Naive thymus-derived CD4-positive, alpha-beta T cell (primary cell): Measurements from ENCODE around the gene C16orf46. TPM values are rescaled to one million over a fixed set of nuclear protein-coding genes. Genes with fewer than 3 reads are reported as not detected.
A peak's percentile ranks its signal among the peaks of the same experiment; 100 is the strongest.

Experiments
- ATAC-seq: fragments of 150-1000 bp; cut with Tn5 transposase; 2 replicates; pipeline ENCODE4 v1.10.0; 2021; ENCODE audit warnings: mild to moderate bottlenecking, moderate library complexity
- CTCF ChIA-PET: fragments of 350-600 bp; sonication (Branson Sonifier 250); formaldehyde crosslinking; loops from one replicate; lab custom pipeline; 2021; ENCODE audit warnings: antibody characterized with exemption; lab: Charles Lee
- POLR2A ChIA-PET: fragments of 350-600 bp; sonication (Branson Sonifier 250); formaldehyde crosslinking; loops from one replicate; lab custom pipeline; 2021; ENCODE audit warnings: antibody characterized with exemption, inconsistent platforms; lab: Charles Lee
- DNase-seq, 9 donors: peaks; one replicate each; pipeline versions ENCODE4 v3.0.0 to v3.0.0-alpha.2; 2020 to 2022; ENCODE audit warnings: mixed read lengths in 1 of 9
- H3K27ac ChIP-seq: one replicate; pipeline ENCODE4 v1.7.0; 2013; ENCODE audit warnings: mild to moderate bottlenecking, low read depth, low read length, moderate library complexity
- H3K27me3 ChIP-seq, 2 donors: one replicate each; pipeline ENCODE4 v1.7.0; 2013; ENCODE audit warnings: low read length in 2 of 2, mild to moderate bottlenecking in 2 of 2, moderate library complexity in 2 of 2; ENCODE audit not compliant: control insufficient read depth in 2 of 2, insufficient read depth in 2 of 2
- H3K36me3 ChIP-seq, 3 experiments: 1 replicate in 2 of 3; 2 replicates in 1 of 3; pipeline ENCODE4 v1.7.0; 2013; ENCODE audit warnings: low read length in 3 of 3, mild to moderate bottlenecking in 3 of 3, moderate library complexity in 1 of 3; ENCODE audit not compliant: insufficient read depth in 3 of 3, control insufficient read depth in 2 of 3
- H3K4me1 ChIP-seq, 2 donors: one replicate each; pipeline ENCODE4 v1.7.0; 2013; ENCODE audit warnings: low read length in 2 of 2, mild to moderate bottlenecking in 2 of 2, moderate library complexity in 1 of 2; ENCODE audit not compliant: control insufficient read depth in 2 of 2, insufficient read depth in 2 of 2
- H3K4me3 ChIP-seq: 2 replicates; pipeline ENCODE4 v1.7.0; 2013; ENCODE audit warnings: mild to moderate bottlenecking, low read length
- H3K9me3 ChIP-seq, 3 experiments: 1 replicate in 2 of 3; 2 replicates in 1 of 3; pipeline ENCODE4 v1.7.0; 2013; ENCODE audit warnings: low read length in 3 of 3; ENCODE audit not compliant: control insufficient read depth in 2 of 3
- H3K27ac Mint-ChIP-seq, 9 donors: one replicate each; pipeline ENCODE4 v1.8.0; 2020 to 2022; ENCODE audit warnings: mixed read lengths in 9 of 9, mild to moderate bottlenecking in 8 of 9, moderate library complexity in 5 of 9, inconsistent platforms in 2 of 9
- H3K27me3 Mint-ChIP-seq, 5 donors: one replicate each; pipeline ENCODE4 v1.8.0; 2021 to 2022; ENCODE audit warnings: mixed read lengths in 5 of 5, mild to moderate bottlenecking in 1 of 5
- H3K36me3 Mint-ChIP-seq, 5 donors: one replicate each; pipeline ENCODE4 v1.8.0; 2020 to 2022; ENCODE audit warnings: mixed read lengths in 5 of 5, mild to moderate bottlenecking in 3 of 5, inconsistent platforms in 1 of 5
- H3K4me1 Mint-ChIP-seq, 7 donors: one replicate each; pipeline ENCODE4 v1.8.0; 2020 to 2022; ENCODE audit warnings: mixed read lengths in 7 of 7, mild to moderate bottlenecking in 3 of 7, inconsistent platforms in 1 of 7
- H3K4me3 Mint-ChIP-seq, 10 donors: one replicate each; pipeline ENCODE4 v1.8.0; 2020 to 2022; ENCODE audit warnings: mild to moderate bottlenecking in 10 of 10, mixed read lengths in 10 of 10, moderate library complexity in 6 of 10, inconsistent platforms in 2 of 10
- H3K9me3 Mint-ChIP-seq, 11 donors: one replicate each; pipeline ENCODE4 v1.8.0; 2020 to 2022; ENCODE audit warnings: mixed read lengths in 11 of 11, mild to moderate bottlenecking in 4 of 11, inconsistent platforms in 1 of 11, moderate library complexity in 1 of 11
- intact Hi-C, 2 donors: fragments of 100-400 bp; cut with micrococcal nuclease; formaldehyde crosslinking; loops; one replicate each; pipeline ENCODE4 v1.15.1; 2023
- polyA plus RNA-seq, 2 donors: library from polyadenylated mRNA; unstranded; fragments of 300-500 nt; fragmentation: Illumina TruSeq; gene quantifications; one replicate each; pipeline ENCODE4 v1.2.3, GENCODE V29; 2021
- total RNA-seq, 6 experiments: library from RNA in 5 of 6; stranded (reverse) in 5 of 6; gene quantifications; 1 replicate in 5 of 6; 2 replicates in 1 of 6; pipeline ENCODE4 v1.2.3 and lab custom pipeline; 2021 to 2026

C16orf46 gene
- total and polyA plus RNA-seq, 7 experiments from 2014 or later: 0.24 to 2.1 (median 0.43) TPM; not detected in 1

DNA sequence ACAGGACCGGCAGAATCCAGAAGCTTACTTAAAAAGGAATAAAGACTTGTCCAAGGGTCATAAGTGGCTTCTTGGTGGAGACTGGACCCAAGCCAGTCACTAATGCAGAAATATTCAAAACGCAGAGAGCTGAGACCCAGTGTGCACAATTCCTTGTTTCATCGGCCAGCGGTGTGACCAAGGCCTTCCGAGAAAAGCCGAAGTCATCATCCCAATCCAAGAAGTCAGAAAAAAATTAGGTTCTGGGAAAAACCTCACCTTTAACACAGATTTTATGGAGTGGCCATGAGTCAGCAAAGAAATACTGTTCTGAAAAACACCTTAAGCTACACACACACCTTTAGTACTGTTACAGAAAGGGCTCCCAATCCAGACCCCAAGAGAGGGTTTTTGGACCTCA is 20.2 kb upstream of the C16orf46 start:
- no peaks in the 10 kb centered on the region for H3K27me3 ChIP-seq
- Mint-ChIP-seq H3K4me3 (peak overlapping the region in 1 of 10 donors; percentile 86), H3K9me3 (peaks cover 0 to 4% (median 0%) of the 10 kb centered on the region in 11 donors), H3K27me3 (no peaks in the 10 kb centered on the region), H3K4me1 (peaks cover 3 to 19% (median 9%) of the 10 kb centered on the region in 7 donors), H3K27ac (no peak overlapping the region), H3K36me3 (no peaks in the 10 kb centered on the region)
- H3K27ac ChIP-seq: peak overlapping the region; percentile 21
- H3K36me3 ChIP-seq: no peaks in the 10 kb centered on the region
- ATAC-seq (no peak), DNase-seq (no peak)
- no peaks in the 10 kb centered on the region for H3K9me3 ChIP-seq
- intact Hi-C loops: loop anchor here (5.0 to 10.0 kb wide), 4 partner anchors 348 to 650 kb away; partner anchors contain the start of genes CMIP (in 1 of the 2) and DYNLRB2 (in 1 of the 2)
- ChIA-PET POLR2A (no interaction called here), CTCF (interaction anchor here (0.5 to 0.9 kb wide), 2 partner anchors 61 to 118 kb away, joined by 3 read pairs; partner anchors contain the start of gene ATMIN)
- no peak overlapping the region for H3K4me3 ChIP-seq
- peaks cover 0 to 6% of the 10 kb centered on the region in 2 donors for H3K4me1 ChIP-seq

DNA sequence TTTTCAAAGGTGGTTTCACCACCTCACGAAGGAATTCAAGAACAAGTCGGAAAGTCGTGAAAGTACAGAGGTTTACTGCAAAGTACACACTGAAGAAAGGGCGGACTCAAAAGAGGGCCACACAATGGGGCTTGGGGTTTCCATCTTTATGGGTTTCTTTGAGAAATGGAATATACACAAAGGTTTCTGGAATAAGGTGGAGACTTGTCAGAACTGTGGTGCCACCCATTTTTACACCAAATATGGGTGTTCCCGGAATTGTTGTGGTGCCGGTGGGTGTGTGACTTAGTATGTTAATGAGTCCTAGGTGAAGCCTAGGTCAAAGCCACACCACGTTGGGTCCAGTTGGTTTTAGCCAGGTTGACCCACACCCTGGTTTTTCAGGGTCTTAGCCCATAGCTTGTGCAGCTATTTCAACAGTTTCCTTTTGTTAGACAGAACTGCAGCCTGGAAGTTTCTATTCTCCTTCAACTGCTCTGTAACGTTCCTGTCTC is 19.7 kb upstream of the C16orf46 start:
- CTCF ChIA-PET: interaction anchor here (0.5 to 0.9 kb wide), 2 partner anchors 61 to 119 kb away, joined by 3 read pairs; partner anchors contain the start of gene ATMIN
- intact Hi-C loops: loop anchor here (1.0 to 10.0 kb wide), 9 partner anchors 19 to 651 kb away; partner anchors contain the start of genes ATMIN (in 2 of the 2), C16orf46 (in 2 of the 2), CENPN (in 2 of the 2) and CMIP (in 1 of the 2)
- Mint-ChIP-seq H3K9me3 (peaks cover 0 to 4% (median 0%) of the 10 kb centered on the region in 11 donors), H3K27ac (peak overlapping the region; percentile 44 to 87 (median 71)), H3K4me1 (peaks cover 3 to 19% (median 9%) of the 10 kb centered on the region in 7 donors), H3K36me3 (peaks cover 0 to 4% (median 0%) of the 10 kb centered on the region in 5 donors), H3K4me3 (peak overlapping the region; percentile 61 to 93 (median 78)), H3K27me3 (no peaks in the 10 kb centered on the region)
- Histone ChIP-seq H3K9me3 (no peaks in the 10 kb centered on the region), H3K36me3 (no peaks in the 10 kb centered on the region), H3K4me1 (peaks cover 0 to 6% of the 10 kb centered on the region in 2 donors), H3K27ac (peak overlapping the region; percentile 21), H3K4me3 (peak overlapping the region; percentile 40), H3K27me3 (no peaks in the 10 kb centered on the region)
- POLR2A ChIA-PET: no interaction called here
- no peak for ATAC-seq
- DNase-seq: no peak

DNA sequence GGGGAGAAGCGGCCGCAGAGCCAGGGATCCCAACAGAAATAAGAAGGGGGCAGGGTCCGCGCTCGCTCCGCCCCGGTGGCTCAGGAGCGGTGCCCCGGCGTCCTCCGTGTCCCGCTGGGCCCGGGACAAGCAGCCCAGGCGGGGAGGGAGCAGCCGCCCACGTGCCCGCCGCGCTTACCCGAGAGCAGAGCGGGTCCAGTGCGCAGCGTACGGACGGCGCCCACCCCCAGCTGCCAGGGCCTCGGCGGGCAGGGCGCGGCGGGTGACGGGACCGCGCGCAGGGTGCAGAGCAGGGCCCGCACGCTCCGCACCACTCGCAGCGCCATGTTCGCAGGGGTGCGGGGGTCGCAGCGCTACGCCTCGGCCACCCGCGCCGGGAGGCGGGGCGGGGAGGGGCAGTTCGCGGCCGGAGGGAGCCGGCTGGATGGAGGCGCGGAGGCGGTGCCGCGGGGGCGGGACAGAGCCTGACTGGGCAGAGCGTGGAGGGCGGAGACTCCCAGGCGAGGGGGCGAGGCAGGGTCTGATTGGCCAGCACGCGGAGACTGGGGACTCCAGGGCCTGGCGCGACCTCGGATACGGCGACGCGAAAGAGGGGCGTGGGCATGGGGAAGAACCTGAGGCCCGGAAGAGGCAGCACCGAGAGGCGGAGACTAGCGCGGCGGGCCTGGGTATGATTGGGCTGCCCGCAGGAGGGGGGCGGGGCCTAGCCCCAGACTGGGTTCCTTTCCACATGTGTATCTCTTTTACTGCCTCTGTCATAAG is 19.1 kb upstream of the C16orf46 start, which contains the start of gene GCSH:
TSS of gene GCSH (minus strand) at position 443 of the 762 bp plus-strand sequence. CDS start at position 326, 117 bp downstream.
- ChIA-PET POLR2A (no interaction called here), CTCF (interaction anchor here (0.9 kb wide), 1 partner anchor 60 kb away, joined by 3 read pairs; the partner anchor contains the start of gene ATMIN)
- no peaks in the 10 kb centered on the region for H3K27me3 ChIP-seq
- H3K36me3 ChIP-seq: no peaks in the 10 kb centered on the region
- ATAC-seq (peak; percentile 98), DNase-seq (peak; percentile 94 to 99 (median 98))
- Mint-ChIP-seq H3K4me3 (peak within 1 kb of the TSS; percentile 72 to 93 (median 82)), H3K27me3 (no peaks in the 10 kb centered on the region), H3K36me3 (peaks cover 0 to 4% (median 0%) of the 10 kb centered on the region in 5 donors), H3K27ac (peak within 1 kb of the TSS; percentile 45 to 87 (median 71)), H3K9me3 (peaks cover 0 to 4% (median 0%) of the 10 kb centered on the region in 11 donors), H3K4me1 (peaks cover 3 to 19% (median 9%) of the 10 kb centered on the region in 7 donors)
- intact Hi-C loops: loop anchor here (1.0 to 10.0 kb wide), 9 partner anchors 19 to 651 kb away; partner anchors contain the start of genes ATMIN (in 2 of the 2), C16orf46 (in 2 of the 2), CENPN (in 2 of the 2) and CMIP (in 1 of the 2)
- H3K9me3 ChIP-seq: no peaks in the 10 kb centered on the region
- peak within 1 kb of the TSS; percentile 67 for H3K27ac ChIP-seq
- peak within 1 kb of the TSS; percentile 71 for H3K4me3 ChIP-seq
- H3K4me1 ChIP-seq: peaks cover 0 to 6% of the 10 kb centered on the region in 2 donors

DNA sequence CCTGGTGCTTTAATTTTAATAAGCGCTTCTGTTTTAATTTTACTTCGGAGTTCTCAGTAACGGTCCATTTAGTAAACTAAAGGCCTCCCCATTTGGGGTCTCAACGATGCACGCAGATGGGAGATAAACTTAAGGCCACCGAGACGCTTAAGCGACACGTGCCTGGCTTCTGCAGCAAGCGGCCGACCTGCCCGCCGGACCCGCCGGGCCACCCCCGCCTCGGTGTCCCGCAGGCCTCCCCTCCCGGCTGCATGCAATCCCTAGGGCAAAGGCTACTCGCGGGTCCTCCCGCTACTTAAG is 18.6 kb upstream of the C16orf46 start:
- H3K36me3 ChIP-seq: no peaks in the 10 kb centered on the region
- Mint-ChIP-seq H3K4me1 (peaks cover 3 to 19% (median 9%) of the 10 kb centered on the region in 7 donors), H3K4me3 (peak overlapping the region; percentile 62 to 83 (median 76)), H3K27me3 (no peaks in the 10 kb centered on the region), H3K27ac (peak overlapping the region in 3 of 9 donors; percentile 29 to 52 (median 45)), H3K36me3 (peaks cover 0 to 4% (median 0%) of the 10 kb centered on the region in 5 donors), H3K9me3 (peaks cover 0 to 4% (median 0%) of the 10 kb centered on the region in 11 donors)
- intact Hi-C loops: loop anchor here (5.0 to 10.0 kb wide), 4 partner anchors 349 to 652 kb away; partner anchors contain the start of genes CMIP (in 1 of the 2) and DYNLRB2 (in 1 of the 2)
- DNase-seq (peak in 1 of 9 donors; percentile 2), ATAC-seq (no peak)
- H3K4me3 ChIP-seq: peak overlapping the region; percentile 71
- H3K9me3 ChIP-seq: no peaks in the 10 kb centered on the region
- POLR2A ChIA-PET: interaction anchor here (1.1 to 1.9 kb wide), 2 partner anchors 11 to 18 kb away, joined by 3 to 9 read pairs; partner anchors contain the start of gene C16orf46
- peaks cover 0 to 6% of the 10 kb centered on the region in 2 donors for H3K4me1 ChIP-seq
- H3K27me3 ChIP-seq: no peaks in the 10 kb centered on the region
- CTCF ChIA-PET: no interaction called here
- peak overlapping the region; percentile 67 for H3K27ac ChIP-seq

DNA sequence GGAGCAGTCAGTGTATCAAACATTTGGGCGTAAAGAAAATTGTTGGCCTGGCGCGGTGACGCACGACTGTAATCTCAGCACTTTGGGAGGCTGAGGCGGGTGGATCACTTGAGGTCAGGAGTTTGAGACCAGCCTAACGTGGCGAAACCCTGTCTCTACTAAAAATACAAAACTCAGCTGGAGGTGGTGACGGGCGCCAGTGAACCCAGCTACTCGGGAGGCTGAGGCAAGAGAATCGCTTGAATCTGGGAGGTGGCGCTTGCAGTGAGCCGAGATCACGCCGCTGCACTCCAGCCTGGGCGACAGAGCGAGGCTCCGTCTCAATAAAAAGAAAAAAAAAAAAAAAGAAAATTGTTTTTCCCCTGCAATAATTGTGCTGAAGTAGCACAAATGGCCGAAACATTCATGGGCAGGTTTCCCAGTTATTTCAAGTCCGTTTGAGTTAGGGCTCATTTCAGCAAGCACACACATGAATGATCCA is 17.8 kb upstream of the C16orf46 start:
- Histone ChIP-seq H3K9me3 (no peaks in the 10 kb centered on the region), H3K27ac (no peak overlapping the region), H3K4me3 (no peak overlapping the region), H3K4me1 (peaks cover 0 to 6% of the 10 kb centered on the region in 2 donors), H3K36me3 (no peaks in the 10 kb centered on the region), H3K27me3 (no peaks in the 10 kb centered on the region)
- ChIA-PET CTCF (no interaction called here), POLR2A (interaction anchor here (0.8 to 1.9 kb wide), 3 partner anchors 10 to 21 kb away, joined by 3 to 9 read pairs (median 5); partner anchors contain the start of gene C16orf46)
- no peaks in the 10 kb centered on the region for H3K27me3 Mint-ChIP-seq
- peaks cover 0 to 4% (median 0%) of the 10 kb centered on the region in 11 donors for H3K9me3 Mint-ChIP-seq
- DNase-seq (no peak), ATAC-seq (no peak)
- intact Hi-C loops: loop anchor here (5.0 to 10.0 kb wide), 4 partner anchors 350 to 652 kb away; partner anchors contain the start of genes CMIP (in 1 of the 2) and DYNLRB2 (in 1 of the 2)
- peak overlapping the region in 1 of 9 donors; percentile 45 for H3K27ac Mint-ChIP-seq
- peak overlapping the region; percentile 62 to 83 (median 76) for H3K4me3 Mint-ChIP-seq
- peaks cover 3 to 19% (median 9%) of the 10 kb centered on the region in 7 donors for H3K4me1 Mint-ChIP-seq
- H3K36me3 Mint-ChIP-seq: peaks cover 0 to 7% (median 0%) of the 10 kb centered on the region in 5 donors

DNA sequence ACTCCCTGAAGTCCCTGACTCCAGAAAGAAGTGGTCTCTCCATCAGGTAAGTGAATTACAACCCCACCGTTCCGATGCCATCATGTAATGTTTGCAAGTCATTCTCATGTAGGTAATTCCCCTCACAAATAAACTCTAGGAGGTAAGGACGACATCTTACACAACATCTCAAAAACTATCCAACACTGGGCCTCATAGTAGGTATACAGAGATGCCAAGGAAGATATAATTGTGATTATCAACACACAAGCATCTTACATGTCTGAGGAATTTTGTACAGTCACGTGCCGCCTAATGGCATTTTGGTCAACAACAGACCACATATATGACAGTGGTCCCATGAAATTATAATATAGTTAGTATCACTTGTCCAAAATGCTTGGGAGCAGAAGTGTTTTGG is 11.8 kb upstream of the C16orf46 start:
- H3K4me1 Mint-ChIP-seq: no peaks in the 10 kb centered on the region
- H3K36me3 ChIP-seq: no peaks in the 10 kb centered on the region
- H3K9me3 Mint-ChIP-seq: no peaks in the 10 kb centered on the region
- ATAC-seq (no peak), DNase-seq (no peak)
- no peak overlapping the region for H3K4me3 Mint-ChIP-seq
- intact Hi-C loops: no loop called here
- no peaks in the 10 kb centered on the region for H3K9me3 ChIP-seq
- ChIA-PET POLR2A (no interaction called here), CTCF (interaction anchor here (1.2 kb wide), 1 partner anchor 53 kb away, joined by 3 read pairs; the partner anchor contains the start of gene ATMIN)
- no peaks in the 10 kb centered on the region for H3K4me1 ChIP-seq
- peaks cover 0 to 10% (median 4%) of the 10 kb centered on the region in 5 donors for H3K36me3 Mint-ChIP-seq
- no peak overlapping the region for H3K27ac ChIP-seq
- H3K27me3 Mint-ChIP-seq: no peaks in the 10 kb centered on the region
- H3K27me3 ChIP-seq: no peaks in the 10 kb centered on the region
- peak overlapping the region in 1 of 9 donors; percentile 32 for H3K27ac Mint-ChIP-seq
- no peak overlapping the region for H3K4me3 ChIP-seq
